HAP-1 (cell line): ENCODE results near the gene LSM12.
"Not testable (repeated sequence)": the region's sequence is repeated elsewhere in the genome, so short reads cannot be mapped to it uniquely, and the experiment has no call there.

Experiments used
- DNase-seq, 2 experiments: peaks; one replicate each; pipeline ENCODE4 v3.0.0-alpha.2; 2016 to 2020; ENCODE audit warnings: low spot score in 2 of 2
- H3K27me3 ChIP-seq: fragments of 250-450 bp; sonication (Bioruptor Pico); 2 replicates; pipeline ENCODE4 v1.5.1; 2020; ENCODE audit warnings: low read depth, mild to moderate bottlenecking, moderate library complexity
- H3K36me3 ChIP-seq: fragments of 250-450 bp; sonication (Bioruptor Pico); replicated peaks from 2 replicates; pipeline ENCODE4 v1.5.1; 2020; ENCODE audit warnings: mild to moderate bottlenecking
- H3K4me1 ChIP-seq: fragments of 250-450 bp; sonication (Bioruptor Pico); 2 replicates; pipeline ENCODE4 v1.5.1; 2020; ENCODE audit warnings: mild to moderate bottlenecking
- H3K4me3 ChIP-seq: fragments of 250-450 bp; sonication (Bioruptor Pico); 2 replicates; pipeline ENCODE4 v1.5.1; 2020; ENCODE audit warnings: mild to moderate bottlenecking, moderate library complexity
- H3K9me3 ChIP-seq: fragments of 250-450 bp; sonication (Bioruptor Pico); 2 replicates; pipeline ENCODE4 v1.5.1; 2020; ENCODE audit warnings: mild to moderate bottlenecking, moderate library complexity
- in situ Hi-C: fragments of 300-500 bp; cut with MboI; formaldehyde crosslinking; loops from 3 replicates; pipeline ENCODE4 v1.14.3; 2020; ENCODE audit warnings: low sequenced_read_pairs, inconsistent platforms, mixed read lengths

The LSM12 gene

DNA sequence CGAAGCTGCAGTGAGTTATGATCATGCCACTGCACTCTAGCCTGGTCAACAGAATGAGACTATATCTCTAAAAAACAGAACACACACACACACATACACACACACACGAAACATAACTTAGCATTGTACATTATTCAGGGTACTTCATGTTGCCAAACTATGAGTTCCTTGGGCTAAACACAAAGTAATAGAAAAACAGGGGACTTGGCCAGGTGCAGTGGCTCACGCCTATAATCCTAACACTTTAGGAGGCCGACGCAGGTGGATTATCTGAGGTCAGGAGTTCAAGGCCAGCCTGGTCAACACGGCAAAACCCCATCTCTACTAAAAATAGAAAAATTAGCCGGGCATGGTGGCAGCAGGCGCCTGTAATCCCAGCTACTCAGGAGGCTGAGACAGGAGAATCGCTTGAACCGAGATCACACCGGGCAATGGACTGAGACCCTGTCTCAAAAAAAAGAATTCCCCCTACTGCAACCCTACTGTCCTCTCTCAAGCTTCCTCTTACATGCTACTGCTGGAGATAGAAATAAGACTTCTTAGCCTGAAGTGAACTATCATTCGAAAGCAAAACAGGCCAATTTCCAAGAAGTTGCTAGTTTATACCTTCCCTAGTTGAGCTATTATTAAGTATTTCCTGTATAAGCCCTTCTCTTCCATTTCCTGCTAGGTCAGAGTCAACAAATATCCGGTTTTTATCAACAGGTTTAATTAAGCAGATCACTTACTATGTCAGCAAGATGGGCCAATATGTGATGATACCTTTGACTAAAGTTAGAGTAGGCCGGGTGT lies 7.2 kb downstream of the LSM12 start:
- no peaks in the 10 kb centered on the region for H3K27me3 ChIP-seq
- no peak overlapping the region for H3K4me3 ChIP-seq
- peaks cover 5% of the 10 kb centered on the region for H3K4me1 ChIP-seq
- no peaks in the 10 kb centered on the region for H3K9me3 ChIP-seq
- in situ Hi-C loops = no loop called here
- H3K36me3 ChIP-seq = peaks cover 83% of the 10 kb centered on the region
- no peak for DNase-seq

DNA sequence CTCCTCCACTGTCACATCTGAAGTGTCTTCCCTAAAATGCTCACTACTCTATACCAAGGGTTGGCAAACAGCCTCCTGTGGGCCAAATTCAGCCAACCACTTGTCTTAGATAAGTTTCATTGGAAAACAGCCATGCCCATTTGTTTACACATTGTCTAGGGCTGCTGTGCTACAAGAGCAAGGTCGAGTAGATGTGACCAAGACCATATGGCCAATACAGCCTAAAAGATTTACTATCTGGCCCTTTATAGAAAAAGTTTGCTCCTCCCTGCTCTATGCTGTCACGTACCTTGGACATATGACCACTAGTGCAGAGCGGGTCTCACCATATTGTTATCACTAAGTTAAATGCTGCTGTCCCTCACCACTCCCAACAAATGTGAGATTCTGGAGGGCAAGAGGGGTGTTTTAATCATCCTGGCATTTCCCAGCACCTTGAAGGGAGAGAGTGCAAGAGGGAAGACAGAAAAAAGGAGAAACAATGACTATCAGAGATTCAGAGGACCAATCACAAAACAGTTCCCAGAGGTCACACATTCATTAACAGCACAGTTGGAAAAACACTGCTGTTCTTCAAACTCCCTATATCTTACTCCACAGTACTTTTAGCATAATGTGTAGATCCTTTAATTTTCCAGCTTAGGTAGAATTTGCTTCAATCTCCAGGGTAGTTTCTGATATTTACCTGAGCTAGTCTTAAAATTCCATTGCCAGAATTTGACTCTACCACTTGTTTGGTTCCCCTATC lies 13.2 kb downstream of the LSM12 start:
- no peaks in the 10 kb centered on the region for H3K4me1 ChIP-seq

DNA sequence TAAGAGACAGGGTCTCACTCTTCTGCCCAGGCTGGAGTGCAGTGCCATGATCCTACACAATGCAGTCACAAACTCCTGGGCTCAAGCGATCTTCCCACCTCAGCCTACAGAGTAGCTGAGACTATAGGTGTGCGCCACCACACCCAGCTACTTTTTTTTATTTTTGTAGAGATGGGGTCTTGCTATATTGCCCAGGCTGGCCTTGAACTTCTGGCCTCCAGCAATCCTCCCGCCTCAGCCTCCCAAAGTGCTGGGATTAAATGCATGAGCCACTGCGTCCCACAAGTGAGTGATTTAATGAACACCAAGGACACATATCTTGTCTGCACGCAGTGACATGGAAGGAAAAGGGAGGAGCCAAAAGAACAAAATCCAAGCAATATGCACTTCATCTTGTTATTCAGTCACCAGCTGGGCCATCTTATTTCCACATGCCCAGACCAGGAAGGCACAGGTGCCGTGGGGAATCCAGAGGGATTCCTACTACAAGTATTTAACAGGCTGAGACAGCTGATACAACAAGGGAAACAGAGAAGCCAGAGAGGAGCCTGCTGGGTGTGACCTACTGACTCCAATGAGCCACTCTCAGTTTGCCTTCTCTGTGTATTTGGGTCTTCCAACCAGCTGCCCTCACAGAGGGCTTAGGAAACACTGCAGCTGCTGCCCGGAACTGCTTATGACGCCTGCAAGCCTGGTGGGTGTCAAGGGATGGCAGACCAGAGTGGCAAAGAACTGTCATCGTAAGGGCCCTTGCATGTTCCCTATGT lies 17.0 kb downstream of the LSM12 start:
- peaks cover 10% of the 10 kb centered on the region for H3K4me1 ChIP-seq
- in situ Hi-C loops = no loop called here
- peaks cover 70% of the 10 kb centered on the region for H3K36me3 ChIP-seq
- no peaks in the 10 kb centered on the region for H3K9me3 ChIP-seq
- H3K27me3 ChIP-seq = no peaks in the 10 kb centered on the region
- H3K4me3 ChIP-seq = no peak overlapping the region
- no peak for DNase-seq

More for the DNA sequence above, 13.2 kb downstream of the LSM12 start:
- Histone ChIP-seq H3K36me3 (peaks cover 87% of the 10 kb centered on the region), H3K27me3 (no peaks in the 10 kb centered on the region), H3K9me3 (no peaks in the 10 kb centered on the region), H3K4me3 (no peak overlapping the region)
- in situ Hi-C loops = no loop called here
- DNase-seq = no peak

GRCh38 chr17:44046893-44047292 lies 19.6 kb downstream of the LSM12 start:
- in situ Hi-C loops, H3K9me3 ChIP-seq, H3K4me3 ChIP-seq, H3K27me3 ChIP-seq, DNase-seq: not testable (repeated sequence)
- Histone ChIP-seq H3K4me1 (peaks cover 19% of the 10 kb centered on the region), H3K36me3 (peaks cover 50% of the 10 kb centered on the region)

GRCh38 chr17:44045486-44045885 lies 21.0 kb downstream of the LSM12 start:
- in situ Hi-C loops = no loop called here
- H3K4me3 ChIP-seq = no peak overlapping the region
- no peaks in the 10 kb centered on the region for H3K27me3 ChIP-seq
- DNase-seq = no peak
- no peaks in the 10 kb centered on the region for H3K9me3 ChIP-seq
- peaks cover 39% of the 10 kb centered on the region for H3K36me3 ChIP-seq
- H3K4me1 ChIP-seq = peaks cover 19% of the 10 kb centered on the region

DNA sequence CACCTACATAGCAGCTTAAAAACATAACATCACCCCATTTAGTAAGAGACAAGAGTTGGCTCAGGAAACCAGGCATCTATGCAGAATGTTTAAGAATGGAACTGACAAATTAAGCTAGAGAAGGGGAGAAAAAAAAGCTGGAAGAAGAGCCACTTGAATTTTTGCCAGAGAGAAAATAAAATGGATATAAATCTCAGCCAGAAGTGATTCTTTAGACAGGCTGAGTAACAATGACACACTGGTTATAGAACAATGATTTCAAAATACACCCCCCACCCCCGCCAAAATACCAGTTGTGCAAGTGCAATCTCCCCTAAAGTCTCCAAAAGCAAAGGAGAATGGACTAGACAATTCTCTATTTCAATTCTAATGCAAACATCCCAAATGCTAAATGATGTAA lies 22.4 kb downstream of the LSM12 start:
- no peaks in the 10 kb centered on the region for H3K27me3 ChIP-seq
- H3K9me3 ChIP-seq = no peaks in the 10 kb centered on the region
- no peak overlapping the region for H3K4me3 ChIP-seq
- H3K36me3 ChIP-seq = peaks cover 36% of the 10 kb centered on the region
- in situ Hi-C loops = no loop called here
- peak; percentile 28 to 46 for DNase-seq
- H3K4me1 ChIP-seq = peaks cover 19% of the 10 kb centered on the region

- no peak for DNase-seq
- in situ Hi-C loops = no loop called here
- peaks cover 36% of the 10 kb centered on the region for H3K36me3 ChIP-seq
- no peaks in the 10 kb centered on the region for H3K27me3 ChIP-seq
- H3K9me3 ChIP-seq = no peaks in the 10 kb centered on the region
- peaks cover 19% of the 10 kb centered on the region for H3K4me1 ChIP-seq
- no peak overlapping the region for H3K4me3 ChIP-seq
These were observed 23.2 kb downstream of the LSM12 start for GRCh38 chr17:44043272-44043696.

GRCh38 chr17:44039829-44040635 lies 26.4 kb downstream of the LSM12 start:
- in situ Hi-C loops = no loop called here
- Histone ChIP-seq H3K27me3 (no peaks in the 10 kb centered on the region), H3K9me3 (no peaks in the 10 kb centered on the region), H3K4me3 (no peak overlapping the region), H3K4me1 (peaks cover 14% of the 10 kb centered on the region), H3K36me3 (peaks cover 47% of the 10 kb centered on the region)
- DNase-seq = no peak

- in situ Hi-C loops = no loop called here
- Histone ChIP-seq H3K4me1 (peaks cover under 1% of the 10 kb centered on the region), H3K36me3 (peaks cover 52% of the 10 kb centered on the region), H3K4me3 (no peak overlapping the region), H3K9me3 (no peaks in the 10 kb centered on the region), H3K27me3 (no peaks in the 10 kb centered on the region)
- no peak for DNase-seq
These were observed 27.9 kb downstream of the LSM12 start for GRCh38 chr17:44038604-44039011.

GRCh38 chr17:44037471-44037870 lies 29.0 kb downstream of the LSM12 start:
- in situ Hi-C loops = no loop called here
- H3K4me1 ChIP-seq = no peaks in the 10 kb centered on the region
- no peak overlapping the region for H3K4me3 ChIP-seq
- DNase-seq = no peak
- H3K27me3 ChIP-seq = no peaks in the 10 kb centered on the region
- H3K36me3 ChIP-seq = peaks cover 60% of the 10 kb centered on the region
- H3K9me3 ChIP-seq = no peaks in the 10 kb centered on the region

GRCh38 chr17:44034688-44035087 lies 31.8 kb downstream of the LSM12 start:
- H3K4me1 ChIP-seq, H3K9me3 ChIP-seq, DNase-seq, H3K4me3 ChIP-seq, H3K27me3 ChIP-seq, in situ Hi-C loops: not testable (repeated sequence)
- H3K36me3 ChIP-seq = peaks cover 69% of the 10 kb centered on the region

GRCh38 chr17:44033861-44034408 lies 32.5 kb downstream of the LSM12 start:
- Histone ChIP-seq H3K9me3 (no peaks in the 10 kb centered on the region), H3K27me3 (no peaks in the 10 kb centered on the region), H3K4me3 (no peak overlapping the region), H3K36me3 (peaks cover 70% of the 10 kb centered on the region), H3K4me1 (no peaks in the 10 kb centered on the region)
- no peak for DNase-seq
- in situ Hi-C loops = no loop called here

DNA sequence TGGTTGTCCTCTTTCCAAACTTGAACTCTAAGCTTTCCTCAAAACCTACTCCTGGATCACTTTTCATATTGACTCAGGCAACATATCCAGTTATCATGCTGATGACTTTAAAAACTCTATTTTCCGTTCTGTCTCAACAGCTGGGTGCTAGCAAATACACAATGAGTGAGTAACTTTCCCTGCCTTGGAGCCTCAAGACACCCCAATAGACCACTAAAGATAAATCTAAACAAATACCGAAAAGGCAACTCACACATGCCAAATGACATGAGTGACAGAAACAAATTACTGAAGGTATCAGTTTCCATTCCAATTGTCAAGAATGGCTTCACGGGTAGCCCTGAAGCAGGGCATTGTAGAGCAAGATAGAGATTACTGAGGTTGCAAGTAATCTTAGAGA lies 36.0 kb downstream of the LSM12 start:
- H3K27me3 ChIP-seq = no peaks in the 10 kb centered on the region
- DNase-seq = no peak
- peaks cover 46% of the 10 kb centered on the region for H3K36me3 ChIP-seq
- H3K9me3 ChIP-seq = no peaks in the 10 kb centered on the region
- no peak overlapping the region for H3K4me3 ChIP-seq
- in situ Hi-C loops = no loop called here
- no peaks in the 10 kb centered on the region for H3K4me1 ChIP-seq
